Activated CD4-positive, alpha-beta T cell treated with anti-CD3 and anti-CD28 coated beads, Interleukin-2, Interleukin-4, amounts not matched to agents 100 ng/mL and 50 ng/mL, durations not matched to agents 16 hours and 8 hours (primary cell): ENCODE results near the gene PEPD.

Experiments used
- DNase-seq: peaks from one replicate; pipeline ENCODE4 v3.0.0-alpha.2; 2020; ENCODE audit warnings: low spot score

Gene PEPD

DNA sequence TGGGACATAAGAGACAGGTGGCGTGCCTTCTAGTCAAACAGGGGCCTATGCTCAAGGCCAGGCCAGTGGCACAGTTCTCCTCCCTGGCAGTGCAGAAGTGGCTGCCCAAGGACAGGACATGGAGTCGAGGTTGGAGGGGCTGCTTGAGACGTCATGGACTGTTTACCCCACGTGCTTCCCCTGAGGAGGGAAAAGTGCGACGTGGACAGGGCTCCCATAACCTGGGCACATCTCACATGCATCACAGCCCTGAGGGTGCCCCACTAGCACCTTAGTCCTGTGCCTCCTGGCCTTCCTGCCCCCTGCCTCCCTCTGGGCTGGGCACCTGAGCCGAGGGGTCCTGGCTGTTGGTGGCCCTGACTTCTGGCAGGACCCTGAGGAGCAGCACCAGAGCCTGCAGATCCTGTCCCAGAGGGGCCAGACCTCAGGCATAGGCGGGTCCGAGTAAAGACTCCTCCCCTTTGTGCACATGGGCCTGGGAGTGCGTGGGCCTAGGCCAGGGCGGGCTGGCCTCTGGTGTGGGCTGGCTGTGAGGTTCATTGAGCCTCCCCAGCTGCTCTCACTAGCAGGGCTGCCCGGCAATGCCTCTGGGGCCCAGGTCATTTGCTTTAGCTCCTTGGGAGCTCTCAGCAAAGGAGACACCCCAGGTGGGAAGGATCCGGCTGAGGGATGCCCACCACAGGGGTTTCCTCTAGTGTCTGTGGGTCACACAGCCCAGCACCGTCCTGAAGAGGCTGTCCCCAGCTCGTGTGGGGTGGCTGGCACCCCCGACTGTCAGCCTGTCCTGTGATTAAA, 82.4 kb downstream of the PEPD start:
- no peak for DNase-seq

DNA sequence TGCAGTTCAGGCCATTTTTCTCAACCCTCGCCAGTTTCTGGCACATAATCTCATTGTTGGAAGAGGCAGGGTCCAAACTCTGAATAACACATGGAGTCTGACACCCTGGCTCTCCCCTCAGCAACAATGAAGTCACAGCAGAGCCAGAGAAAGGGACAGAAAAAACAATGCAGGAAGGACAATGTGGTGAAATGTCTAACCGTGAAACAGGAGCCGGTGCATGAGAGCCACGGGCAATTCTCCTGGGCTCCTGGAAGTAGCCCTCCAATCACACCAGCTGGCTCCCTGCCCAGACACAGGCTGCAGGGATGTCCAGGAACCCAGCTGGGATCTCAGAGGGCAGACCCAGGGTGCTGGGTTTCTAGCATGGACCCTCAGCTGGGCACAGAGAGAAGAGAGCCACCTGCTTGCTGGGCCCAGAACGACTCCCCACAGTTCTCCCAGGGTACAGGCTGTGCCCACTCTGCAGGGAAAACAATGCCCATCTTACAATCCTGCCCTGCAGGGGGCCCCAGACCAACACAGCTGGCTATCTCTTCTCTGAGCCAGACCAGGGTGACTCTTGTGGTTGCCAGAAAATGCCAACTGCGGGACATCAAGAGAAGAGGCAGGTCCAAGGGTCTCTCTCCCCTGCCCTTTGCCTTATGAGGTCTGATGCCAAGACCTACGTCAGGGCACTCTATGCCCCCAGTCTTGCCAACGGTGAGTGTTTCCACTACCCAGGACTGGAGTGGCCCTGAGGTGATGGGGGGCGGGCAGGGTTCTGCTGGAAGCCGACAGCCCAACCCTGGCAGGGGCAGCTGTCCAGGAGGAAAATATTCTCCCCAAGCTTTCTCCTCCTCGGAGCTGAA, 83.5 kb downstream of the PEPD start:
- DNase-seq = no peak

DNA sequence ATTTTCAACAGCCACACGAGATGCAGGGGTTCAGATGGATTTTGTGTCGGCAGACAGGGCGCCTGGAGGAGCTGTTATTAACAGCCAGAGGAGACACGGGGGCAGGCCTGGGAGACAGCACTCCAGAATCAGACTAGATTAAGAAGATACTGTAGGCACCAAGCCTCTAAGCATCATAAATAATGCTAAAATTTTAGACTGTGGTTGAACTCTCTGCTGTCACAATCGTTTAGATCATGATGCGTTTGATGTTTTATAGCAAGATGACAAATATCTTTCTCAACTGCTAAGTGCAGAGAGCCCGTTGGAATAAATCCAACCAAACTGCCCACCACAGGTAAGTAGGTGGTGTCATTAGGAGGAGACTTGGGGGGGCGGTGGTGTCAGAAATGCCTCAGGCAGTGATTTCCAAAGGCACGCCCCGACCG, 84.2 kb downstream of the PEPD start:
- DNase-seq = no peak

DNA sequence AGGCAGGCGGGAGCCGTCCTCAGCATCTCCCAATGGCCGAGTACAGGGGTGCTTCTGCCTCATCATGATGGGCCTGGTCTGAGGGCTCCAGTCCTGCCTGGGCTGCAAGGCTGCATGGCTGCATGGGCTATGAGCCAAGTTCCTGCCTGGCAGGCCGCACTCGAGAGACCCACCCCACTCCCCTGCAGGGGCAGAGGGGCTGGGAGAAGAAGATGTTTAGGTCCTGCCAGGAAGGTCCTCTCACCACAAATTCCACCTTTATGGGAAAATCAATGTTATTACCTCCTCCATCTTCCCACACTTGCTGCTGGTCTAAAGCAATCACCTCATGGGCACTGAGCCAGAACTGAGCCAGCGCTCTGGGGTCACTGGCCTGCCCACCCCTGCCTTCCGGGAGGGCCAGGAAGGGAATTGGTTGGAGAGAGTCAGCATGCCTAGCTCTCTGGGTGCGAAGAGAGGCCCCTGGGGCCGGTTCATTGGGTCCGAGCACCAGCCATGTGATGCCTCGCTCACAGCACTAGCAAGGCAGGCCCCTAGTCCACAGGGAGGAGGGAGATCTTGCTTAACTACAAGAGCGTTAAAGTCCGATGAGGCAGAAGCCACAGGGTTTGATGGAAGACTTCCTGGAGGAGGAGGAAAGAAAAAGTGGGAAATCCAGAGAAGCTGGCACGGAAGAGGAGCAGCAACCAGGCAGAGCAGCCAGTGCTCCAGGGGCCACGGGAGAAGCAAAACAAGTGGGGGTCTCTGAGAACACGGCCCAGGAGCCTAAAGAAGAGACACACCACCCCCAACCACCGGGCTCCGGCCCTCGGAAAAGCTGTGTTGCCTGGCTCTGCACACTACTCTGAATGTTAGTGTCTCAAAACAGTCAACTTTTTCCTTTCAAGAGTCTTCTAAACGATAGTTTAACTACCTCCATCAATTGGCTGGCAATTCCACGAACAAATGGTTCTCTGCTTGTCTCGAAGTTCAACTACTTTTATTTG, 84.9 kb downstream of the PEPD start:
- DNase-seq = no peak

DNA sequence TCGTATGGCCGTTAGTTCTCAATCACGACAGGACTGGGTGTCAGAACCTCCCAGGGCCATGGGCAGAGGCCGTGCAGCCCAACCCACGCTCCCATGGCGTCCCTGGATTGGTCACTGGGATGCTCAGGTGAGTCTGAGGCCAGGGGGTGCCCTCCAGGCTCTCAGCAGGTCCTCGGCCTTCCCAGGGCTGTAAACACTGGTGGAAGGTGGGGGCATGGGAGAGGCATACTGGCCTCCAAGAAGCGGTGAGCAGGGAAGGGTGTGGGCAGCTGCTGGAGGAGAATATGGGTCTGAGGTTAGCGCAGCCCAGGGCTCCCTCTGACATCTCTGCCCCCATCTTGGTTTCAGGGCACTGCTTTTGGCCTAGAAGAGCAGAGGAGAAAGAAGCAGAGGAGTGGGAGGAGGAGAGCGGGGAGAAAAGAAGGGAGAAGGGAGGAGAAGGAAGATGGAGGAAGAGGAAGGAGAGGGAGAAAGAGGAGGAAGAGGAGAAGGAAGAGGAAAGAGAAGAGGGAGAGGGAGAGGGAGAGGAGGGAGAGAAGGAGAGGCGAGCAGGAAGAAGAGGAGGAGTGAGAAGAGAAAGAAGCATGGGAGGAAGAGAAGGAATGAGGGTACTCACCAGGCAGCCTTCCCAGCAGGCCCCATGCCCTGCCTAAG, 85.8 kb downstream of the PEPD start:
- DNase-seq = no peak

DNA sequence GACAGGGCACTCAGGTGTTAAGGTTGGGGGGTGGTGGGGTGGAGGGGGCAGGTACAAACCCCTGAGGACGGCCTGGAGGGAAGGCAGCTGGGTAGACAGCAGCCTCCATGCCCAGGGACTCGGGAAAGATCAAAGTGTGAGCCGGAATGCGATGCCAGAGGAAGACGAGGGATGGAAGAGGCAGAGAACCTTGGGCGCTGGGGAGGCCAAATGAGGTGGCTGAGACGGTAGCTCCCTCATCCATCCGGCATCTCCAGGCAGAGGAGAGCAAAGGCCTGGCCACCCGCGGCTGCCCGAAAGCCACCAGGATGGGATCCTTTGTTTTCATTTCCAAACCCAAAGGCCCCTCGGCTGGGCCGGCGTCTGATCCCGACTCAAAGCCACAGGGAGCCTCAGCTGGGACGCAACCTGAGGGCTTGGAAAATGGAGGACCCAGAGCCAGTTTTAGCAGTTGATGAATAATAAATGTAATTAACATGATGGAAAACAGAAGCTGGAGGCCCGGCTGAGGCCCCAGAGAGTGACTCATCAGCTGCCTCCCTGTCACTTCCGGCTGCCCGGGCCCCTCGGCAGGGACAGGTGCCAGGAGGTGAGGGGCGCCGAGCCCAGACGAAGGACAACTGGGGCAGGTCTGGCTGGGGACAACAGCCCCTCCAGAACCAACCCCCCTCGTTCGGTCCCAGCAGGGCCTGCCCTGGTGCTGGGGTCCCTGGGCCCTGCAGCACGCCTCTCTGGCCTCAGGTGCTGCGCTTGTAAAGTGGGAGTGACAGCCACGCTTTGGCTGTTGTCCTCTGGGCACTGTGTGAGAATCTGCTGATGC, 86.5 kb downstream of the PEPD start:
- no peak for DNase-seq

DNA sequence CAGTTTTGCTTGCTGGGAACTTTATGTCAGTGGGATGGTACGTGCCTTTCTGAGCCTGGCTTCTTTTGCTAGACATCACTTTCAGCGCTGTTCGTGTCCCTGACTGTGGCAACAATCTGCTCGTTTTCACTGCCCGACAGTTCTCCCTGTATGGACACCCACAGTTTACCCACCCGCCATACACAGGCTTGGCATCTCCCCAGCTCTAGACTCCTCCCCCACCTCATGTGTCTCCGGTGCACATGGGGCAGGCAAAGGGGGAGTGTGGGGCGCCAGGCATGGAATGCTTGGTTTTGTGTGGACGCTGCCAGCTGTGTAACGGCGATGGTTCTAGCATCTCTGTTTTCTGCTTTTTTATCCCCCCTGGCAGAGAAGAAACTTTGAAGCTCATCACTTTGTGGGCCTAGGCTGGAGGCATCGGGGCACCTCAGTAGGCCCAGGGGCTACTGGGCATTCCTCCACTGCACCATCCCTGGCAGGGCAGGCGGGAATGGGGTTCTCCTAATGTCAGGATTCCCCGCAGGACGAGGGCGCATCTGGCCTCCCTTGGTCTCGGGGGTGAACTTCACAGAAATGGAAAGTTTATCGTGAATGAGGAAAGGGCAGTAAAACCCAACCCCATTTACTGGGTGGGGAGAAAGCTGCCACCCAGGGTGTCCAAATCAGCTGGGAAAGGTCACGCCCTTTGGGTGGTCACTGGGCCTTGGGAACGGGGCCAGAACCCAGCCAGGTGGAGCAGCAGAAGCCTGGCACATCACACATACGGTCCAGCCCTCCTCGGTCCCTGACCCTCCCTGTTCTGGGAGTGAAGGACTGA, 87.3 kb downstream of the PEPD start:
- DNase-seq = no peak

DNA sequence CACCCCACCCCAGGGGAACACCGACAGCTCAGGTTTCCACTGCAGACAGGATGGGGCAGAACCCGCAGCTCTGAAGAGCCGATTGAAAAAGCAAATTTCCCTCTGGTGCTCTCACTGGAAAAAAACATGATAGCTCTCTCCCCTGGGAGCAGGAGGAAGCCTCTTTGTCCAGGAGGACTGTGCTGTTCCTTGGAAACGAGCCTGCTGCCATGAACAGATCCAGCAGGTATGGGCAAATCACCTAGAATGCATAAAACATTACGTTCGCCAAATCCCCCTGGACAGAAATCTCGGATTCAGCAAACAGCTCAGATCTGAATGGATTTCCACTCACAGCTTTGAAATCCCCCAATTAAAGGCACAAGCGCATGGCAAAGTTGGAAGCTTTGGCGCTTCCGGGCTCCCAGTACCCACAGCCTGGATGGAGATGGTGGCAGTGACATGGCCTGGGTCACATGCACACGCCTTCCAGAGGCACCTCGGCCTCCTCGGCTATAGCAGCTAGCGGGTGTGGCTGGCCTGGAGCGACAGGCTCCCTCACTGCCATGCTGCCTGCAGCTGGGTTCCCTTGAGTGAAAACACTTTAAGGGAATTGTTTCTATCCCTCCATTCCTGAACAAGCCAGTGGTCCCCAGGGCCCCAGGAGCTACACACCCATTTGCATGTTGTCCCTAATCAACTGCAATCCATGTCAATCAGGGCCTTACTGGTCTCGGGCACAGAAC, 89.0 kb downstream of the PEPD start:
- DNase-seq = no peak

DNA sequence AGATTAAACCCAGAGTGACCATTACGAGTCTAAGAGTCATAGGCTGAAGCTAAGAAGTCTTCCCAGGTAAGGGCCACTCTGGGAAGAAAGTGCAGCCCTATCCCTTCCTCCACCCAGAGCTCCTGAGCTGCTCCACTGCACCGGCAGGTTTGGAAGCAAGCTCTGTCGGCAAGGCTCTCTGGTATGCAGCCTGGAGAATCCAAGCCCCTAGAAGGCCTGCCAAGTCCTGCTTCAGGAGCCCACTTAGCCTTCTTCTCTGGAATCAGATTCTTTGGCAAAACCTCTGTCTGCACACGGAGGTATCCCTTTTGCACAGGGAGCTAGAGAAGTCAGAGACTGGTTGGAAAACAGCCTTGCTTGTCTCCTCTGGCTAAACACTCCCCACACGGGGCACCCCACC, 89.6 kb downstream of the PEPD start:
- DNase-seq = no peak

DNA sequence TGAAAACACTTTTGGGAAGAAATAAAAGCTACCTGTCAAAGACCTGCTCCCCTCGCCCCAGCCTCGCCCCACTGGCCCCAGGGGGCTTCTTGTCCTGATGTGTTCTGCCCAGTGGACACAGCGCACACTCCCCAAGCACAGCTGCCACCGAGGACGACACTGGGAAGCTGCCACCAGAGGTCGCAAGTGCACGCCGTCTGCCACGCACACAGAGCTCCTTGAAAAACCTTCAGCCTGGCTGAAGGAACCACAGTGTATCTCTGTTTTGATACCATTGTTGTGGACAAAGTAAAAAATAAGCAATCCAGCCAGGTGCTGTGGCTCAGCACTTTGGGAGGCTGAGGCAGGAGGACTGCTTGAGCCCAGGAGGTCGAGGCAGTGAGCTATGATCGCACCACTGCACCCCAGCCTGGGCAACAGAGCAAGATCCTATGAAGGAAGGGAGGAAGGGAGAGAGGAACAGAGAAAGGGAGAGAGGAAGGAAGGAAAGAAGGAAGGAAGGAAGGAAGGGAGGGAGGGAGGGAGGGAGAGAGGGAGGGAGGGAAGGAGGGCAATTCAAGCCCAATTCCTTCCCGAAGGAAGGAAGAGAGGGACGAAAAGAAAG, 90.8 kb downstream of the PEPD start:
- DNase-seq = peak; percentile 70

DNA sequence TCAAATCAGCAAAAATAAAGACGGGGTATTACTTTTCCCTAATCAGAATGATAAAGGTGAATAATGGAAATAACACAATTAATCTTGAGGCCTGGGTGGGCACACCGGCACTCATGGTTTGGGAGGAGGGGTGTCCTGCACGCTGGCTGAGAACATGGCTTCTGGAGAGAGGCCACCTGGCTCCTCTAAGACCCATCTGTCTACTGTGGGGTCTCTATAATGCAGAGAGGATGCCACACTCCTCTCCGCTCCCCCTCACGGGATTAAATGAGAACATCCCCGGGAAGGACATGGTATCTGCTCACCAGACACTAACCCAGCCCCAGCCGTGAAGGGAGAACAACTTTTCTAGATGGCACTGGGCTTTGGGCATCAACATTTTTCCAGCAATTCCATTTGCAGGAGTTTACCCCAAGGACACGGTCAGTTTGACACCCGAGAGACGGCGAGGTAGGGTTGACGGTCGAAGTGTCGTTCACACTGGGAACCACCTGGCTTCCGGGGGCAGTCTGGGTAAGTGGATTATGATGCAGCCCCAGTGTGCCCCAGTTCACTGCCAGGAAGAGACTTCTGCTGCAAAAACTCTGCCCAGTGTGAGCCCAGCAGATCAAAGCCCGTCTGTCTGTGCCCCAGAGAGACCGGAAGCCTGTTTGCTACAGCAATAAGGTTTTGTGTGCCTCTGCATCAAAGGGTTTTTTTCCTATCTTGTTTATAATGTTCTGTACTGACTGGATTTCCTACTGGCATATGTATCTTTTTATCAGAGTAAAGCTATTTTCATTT, 91.5 kb downstream of the PEPD start:
- peak; percentile 4 for DNase-seq

DNA sequence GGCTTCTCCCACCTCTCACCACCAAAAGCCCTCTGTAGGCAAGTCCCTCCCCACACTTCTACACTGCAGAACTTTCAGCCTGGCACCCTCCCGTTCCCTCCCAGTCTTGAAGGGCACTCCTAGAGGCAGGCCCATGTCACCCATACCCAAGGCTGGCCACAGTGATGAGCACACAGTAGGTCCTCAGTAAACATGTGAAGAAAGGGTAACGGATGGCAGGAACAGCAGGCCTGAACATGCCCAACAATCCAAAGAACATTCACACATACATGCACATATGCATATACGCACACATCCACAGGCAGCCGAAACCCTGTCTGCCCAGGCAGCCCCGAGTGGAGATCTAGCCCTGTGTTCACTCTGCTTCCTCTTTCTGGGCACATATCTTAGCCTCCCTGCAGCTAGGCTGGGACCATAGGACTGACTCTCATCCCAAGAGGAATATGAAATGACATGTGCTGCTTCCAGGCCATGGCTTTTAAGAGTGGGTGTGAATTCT, 92.9 kb downstream of the PEPD start:
- DNase-seq = no peak

DNA sequence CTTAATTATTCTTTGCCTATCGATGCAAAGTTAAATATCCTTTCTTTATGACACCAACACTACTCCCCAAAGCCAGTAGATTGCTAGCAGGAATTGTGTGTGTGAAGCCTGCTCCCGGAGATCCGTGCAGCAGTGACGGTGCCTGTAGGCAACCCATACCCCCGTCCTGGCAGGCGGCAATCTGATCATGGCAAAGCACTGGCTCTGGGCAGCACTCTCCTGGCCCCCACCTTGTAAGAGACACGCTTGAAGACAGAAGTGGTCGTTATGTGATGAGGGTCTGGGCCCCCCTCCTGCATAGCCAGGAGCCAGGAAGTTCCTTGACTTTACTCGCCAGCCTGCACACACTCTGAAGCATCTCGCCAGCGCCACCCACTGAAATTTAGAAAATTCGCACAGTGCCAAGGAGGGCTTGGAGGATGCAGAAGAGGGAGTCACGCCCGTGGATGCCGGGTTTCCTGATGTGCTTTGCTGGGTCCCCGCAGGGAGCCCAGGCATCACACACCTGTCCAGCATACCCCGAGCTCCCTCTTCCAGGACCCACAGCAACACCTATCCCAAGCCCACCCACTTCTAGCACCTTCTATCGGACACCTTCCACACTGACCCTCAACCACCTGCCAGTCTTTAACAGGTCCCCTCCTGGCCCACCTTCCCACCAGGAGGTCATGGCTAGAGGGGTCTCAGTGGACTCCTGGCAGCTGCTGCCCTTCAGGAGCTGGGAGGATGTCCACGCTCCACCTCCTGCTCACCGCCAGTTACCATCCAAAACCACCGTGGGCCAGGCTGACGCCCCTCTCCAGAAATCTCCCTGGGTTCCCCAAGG, 93.6 kb downstream of the PEPD start:
- DNase-seq = no peak

DNA sequence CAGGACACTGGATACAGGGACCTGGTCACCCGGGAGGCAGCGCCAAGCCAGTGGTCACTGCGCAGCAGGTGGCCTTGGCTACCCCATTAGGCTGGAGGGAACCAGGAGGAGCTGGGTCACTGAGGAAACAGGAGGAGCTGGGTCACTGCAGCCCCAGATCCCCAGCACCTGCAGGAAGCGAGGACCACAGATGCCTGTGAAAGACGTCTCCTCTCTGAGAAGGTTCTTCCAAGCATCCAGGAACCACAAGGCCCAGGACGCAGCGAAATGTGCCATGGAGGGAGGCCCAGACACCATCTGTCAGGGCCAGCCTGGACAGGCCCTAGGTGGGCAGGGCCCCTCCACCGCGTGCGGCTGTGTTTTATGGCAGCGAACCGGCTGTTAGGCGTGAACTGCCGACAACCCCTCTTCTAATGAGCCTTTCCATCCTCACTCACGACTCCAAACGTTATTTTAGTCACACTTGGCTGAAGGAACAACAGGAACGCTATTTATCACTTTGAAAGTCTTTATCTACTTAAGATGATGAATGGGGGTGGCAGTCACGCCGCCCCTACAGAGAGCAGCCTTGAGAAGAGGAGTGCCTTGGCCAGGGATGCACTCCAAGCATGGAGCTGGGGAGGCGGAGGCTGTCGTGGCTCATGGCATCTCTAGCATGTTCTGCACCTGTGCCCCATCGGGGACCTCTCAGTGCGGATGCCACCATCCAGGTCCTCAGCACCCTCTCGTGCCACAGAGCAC, 94.8 kb downstream of the PEPD start:
- no peak for DNase-seq

DNA sequence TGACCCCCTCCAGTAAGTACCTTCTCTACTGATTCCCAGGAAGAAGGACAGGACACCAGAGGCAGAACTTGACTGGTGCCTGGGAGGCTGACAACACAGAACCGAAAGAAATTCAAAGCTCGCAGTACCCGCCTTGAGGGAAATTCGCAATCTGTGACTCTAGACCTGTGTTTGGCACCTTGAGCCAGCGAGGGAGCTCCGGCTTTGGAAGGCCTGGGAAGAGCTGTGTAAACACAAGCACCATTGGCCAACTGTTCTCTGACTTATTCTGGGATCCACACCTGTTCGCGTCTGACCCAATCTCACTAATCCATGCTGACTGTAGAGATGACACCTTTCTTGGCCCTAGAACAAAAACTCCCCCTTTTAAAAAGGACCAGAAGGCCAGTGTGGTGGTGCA, 97.4 kb downstream of the PEPD start:
- DNase-seq = no peak
